ENCODE measurements around the gene MOXD1.

Gene MOXD1

DNA sequence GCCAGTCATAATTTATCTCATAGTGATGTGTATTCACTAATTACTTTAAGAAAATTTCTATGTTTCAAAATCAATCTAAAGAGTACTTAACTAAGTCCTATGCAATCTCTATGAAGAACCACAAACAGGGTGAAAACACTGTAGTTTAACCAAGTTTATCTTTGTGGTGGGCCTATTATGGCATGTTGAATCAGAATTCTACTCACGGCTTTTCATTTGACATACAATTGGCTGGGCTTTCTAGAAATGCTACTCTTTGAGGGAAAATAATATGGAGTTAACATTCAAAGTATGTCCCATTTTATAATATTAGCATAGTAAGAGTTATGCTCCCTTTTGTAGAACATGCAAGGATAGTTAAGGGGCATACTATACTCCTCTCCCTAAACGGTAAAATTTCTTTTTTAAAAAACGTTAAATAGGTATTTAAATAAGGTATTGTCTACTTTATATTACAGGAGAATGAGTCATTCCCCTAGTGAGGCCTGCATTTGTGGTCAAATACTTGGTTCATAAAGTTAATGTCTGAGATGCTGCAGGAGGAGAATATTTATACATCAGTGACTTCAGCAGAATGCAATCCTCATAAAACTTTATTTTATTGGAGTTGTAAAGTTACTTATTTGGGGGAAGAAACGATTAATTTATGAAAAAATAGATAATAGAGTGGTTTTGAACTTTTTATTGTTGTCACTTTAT, 1.8 kb downstream of the MOXD1 start:
- no peak for DNase-seq (ENCODE audit: low spot score)

- DNase-seq (ENCODE audit: low spot score): no peak
Measured at GRCh38 chr6:132395015-132395597, 6.2 kb downstream of the MOXD1 start.

- DNase-seq (ENCODE audit: low spot score): no peak
Measured at GRCh38 chr6:132392792-132393191, 8.5 kb downstream of the MOXD1 start.

DNA sequence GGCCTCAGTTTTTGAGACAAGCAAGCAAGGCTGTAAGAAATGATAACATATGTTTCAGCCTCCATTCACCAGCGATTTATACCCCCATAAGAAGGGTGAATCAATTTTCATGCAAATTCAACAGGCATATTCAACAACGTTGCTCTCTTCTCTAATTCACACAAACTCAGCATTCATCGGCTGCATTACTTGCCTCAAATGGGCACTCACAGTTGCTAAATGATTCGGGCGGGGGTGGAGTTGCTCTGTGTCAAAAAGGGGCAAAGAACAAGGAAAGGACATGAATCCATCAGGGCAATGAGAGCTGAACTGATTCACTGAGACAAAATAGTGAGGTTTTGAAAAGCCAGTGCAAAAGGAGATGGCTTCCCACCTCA, 9.0 kb downstream of the MOXD1 start:
- no peak for DNase-seq (ENCODE audit: low spot score)

- DNase-seq (ENCODE audit: low spot score): no peak
Measured at GRCh38 chr6:132391391-132392269, 9.6 kb downstream of the MOXD1 start.

- no peak for DNase-seq (ENCODE audit: low spot score)
Measured at GRCh38 chr6:132390451-132390850, 10.8 kb downstream of the MOXD1 start.

DNA sequence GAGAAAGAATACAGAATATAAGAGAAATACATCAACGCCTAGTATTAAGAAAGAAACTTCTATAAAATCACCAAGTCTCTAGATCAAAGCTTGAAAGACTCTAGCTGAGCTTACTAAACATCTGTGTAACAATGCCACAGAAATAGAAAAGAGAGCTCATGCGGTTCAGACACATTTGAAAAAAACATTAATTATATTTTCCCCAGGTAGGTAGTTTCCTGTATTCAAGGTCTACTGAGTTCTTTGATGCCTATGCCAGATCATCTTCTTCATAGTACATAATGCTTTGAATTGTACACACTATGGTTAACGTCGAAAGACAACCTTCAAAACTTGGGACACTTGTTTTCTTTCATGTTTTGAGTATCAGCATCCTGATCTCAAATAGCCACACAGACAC, 11.3 kb downstream of the MOXD1 start:
- no peak for DNase-seq (ENCODE audit: low spot score)

GRCh38 chr6:132388291-132388690, 13.0 kb downstream of the MOXD1 start:
- no peak for DNase-seq (ENCODE audit: low spot score)

GRCh38 chr6:132382630-132383175, 18.6 kb downstream of the MOXD1 start:
- no peak for DNase-seq (ENCODE audit: low spot score)

DNA sequence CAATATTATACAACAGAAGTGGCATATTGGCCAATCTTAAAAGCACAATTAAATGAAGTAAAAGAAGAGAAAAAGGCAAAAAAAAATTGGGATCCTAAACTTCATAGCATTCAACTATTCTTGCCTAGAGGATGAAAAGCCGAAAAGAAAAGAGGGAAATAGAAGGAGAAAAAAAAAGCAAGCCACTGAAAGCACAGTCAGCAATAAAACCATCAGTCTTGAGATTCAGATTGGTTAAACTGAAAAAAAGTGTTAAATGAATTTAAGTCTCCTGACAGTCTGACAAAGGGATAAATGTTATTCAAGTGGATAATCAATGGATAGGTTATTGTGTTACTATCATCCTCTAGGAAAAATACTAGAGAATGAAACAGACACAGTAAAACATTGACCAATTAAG, 19.9 kb downstream of the MOXD1 start:
- DNase-seq (ENCODE audit: low spot score): no peak

DNA sequence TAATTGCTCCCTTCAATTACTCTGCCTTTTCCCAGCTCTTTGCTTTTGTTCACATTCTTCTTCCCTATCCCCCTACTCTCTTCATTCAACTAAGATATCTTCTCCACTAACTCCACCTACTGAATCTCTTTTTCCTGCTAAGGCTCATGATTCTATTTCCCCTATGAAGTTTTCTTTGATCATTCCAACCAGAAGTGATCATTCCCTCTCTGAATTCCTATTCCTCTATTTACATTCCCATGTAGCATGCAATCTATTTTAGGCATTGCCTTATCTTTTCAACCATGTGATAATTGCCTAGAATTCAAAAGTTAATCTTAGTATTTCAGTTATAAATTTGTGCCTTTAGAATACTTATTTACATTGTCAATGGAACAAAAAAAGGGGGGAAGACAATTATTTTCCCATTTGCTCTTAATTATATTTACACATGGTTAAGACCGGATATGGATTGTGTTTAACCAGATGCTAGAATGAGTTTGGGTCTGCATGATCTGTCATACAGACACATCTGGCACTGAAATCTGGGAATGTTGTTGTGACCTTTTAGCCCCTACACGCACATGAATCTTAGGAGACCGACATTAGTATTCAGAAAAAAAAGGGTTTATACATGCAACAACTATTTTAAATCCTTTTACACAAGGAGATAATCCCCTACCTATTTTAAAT, 20.8 kb downstream of the MOXD1 start:
- DNase-seq (ENCODE audit: low spot score): no peak

DNA sequence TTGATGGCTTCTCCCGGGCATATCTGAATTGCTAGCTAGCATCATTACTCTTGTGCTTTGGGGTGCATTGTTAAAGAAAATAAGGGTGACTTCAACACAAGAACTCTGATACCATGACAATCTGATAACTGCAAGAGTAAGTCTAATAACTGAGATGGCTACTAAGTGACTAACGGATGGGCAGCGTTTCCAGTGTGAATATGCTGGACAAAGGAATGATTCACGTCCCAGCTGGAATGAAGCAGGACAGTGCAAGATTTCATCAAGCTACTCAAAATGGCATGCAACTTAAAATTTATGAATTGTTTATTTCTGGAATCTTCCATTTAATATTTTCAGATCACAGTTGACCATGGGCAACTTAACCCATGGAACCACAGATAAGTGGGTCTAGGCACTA, 31.7 kb downstream of the MOXD1 start:
- no peak for DNase-seq (ENCODE audit: low spot score)

GRCh38 chr6:132368916-132369481, 32.3 kb downstream of the MOXD1 start:
- no peak for DNase-seq (ENCODE audit: low spot score)

GRCh38 chr6:132365281-132365907, 35.9 kb downstream of the MOXD1 start:
- DNase-seq (ENCODE audit: low spot score): no peak

DNA sequence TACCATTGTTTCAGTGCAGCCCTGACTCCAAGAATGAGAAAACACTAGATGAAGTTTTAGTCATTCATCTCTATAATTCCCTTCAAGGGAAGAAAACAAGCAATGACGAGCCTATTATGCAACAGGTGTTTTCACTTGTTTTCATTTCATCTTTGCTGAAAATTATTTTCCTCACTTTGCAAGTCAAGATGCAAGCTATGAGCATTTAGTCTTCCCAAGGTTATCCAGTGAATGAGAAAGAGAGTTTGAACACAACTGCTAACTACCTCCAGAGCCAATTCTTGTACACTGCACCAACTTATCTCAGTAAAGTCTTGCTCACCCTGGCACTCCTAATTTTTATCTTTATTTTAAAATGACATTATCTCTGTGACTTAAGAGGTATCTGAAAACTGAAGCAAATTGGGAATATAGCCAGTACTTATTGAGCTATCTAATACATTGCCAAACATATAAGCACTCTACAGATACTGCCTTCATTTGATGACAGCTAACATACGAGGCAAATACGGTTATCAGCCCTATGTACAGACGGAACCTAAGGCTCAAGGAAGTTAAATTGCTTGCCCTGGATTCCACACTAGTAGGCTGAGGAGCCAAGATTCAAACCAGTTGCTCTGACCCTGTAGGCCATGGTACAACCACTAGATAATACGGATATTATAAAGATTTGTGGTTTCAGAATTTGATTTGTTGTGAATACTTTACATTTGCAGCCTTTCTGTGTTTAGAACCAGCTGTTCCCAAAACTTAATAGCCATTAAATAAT, 36.8 kb downstream of the MOXD1 start:
- no peak for DNase-seq (ENCODE audit: low spot score)

DNA sequence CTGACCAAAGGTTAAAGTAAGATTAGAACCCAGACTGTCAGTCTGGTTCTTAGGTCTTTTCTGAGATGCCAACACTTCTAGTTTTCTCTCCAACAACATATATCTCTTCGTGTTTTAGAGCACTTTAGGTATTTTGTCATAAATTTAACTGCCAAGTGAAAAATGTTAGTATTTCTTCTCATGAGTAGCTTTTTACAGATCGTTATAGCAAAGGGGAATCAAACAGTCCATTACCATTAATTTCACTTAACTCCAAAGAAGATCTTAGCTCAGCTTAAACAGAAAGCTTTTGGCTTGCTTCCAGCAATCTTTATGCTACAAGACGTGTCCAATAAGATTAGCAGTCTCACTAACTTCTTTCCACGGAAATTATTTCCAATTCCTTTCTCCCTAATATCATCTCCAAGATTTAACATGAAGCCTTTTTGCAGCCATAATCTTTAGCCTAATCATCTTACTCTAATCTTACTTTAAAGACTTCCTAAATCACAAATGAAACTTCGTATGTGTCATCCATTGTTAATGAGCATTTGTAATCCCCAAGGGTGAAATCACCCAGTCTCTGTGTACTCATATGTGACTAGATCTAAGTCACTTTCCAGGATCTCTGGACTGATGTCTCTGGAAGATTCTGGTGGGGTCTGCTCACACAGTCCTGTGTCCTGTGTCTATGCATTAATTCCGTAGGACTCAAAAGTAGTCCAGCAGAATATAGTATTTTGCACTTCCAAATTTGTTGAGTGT, 38.7 kb downstream of the MOXD1 start:
- DNase-seq (ENCODE audit: low spot score): no peak

GRCh38 chr6:132361101-132361500, 40.2 kb downstream of the MOXD1 start:
- DNase-seq (ENCODE audit: low spot score): no peak

GRCh38 chr6:132359886-132360285, 41.4 kb downstream of the MOXD1 start:
- no peak for DNase-seq (ENCODE audit: low spot score)

- no peak for DNase-seq (ENCODE audit: low spot score)
Measured at GRCh38 chr6:132357120-132357519, 44.2 kb downstream of the MOXD1 start.
